HCEC 1CT (cell line): ENCODE results near the gene AGPAT3.
"Not testable (repeated sequence)": the region's sequence is repeated elsewhere in the genome, so short reads cannot be mapped to it uniquely, and the experiment has no call there.

Experiments
- DNase-seq: peaks from one replicate; pipeline ENCODE4 v3.0.0-alpha.2; 2017

Gene AGPAT3

GRCh38 chr21:43834146-43834905 lies 30.7 kb upstream of the AGPAT3 start:
- DNase-seq: no peak

- DNase-seq: no peak
Measured at GRCh38 chr21:43835050-43835449, 30.0 kb upstream of the AGPAT3 start.

GRCh38 chr21:43835861-43836260 lies 29.2 kb upstream of the AGPAT3 start:
- DNase-seq: no peak

DNA sequence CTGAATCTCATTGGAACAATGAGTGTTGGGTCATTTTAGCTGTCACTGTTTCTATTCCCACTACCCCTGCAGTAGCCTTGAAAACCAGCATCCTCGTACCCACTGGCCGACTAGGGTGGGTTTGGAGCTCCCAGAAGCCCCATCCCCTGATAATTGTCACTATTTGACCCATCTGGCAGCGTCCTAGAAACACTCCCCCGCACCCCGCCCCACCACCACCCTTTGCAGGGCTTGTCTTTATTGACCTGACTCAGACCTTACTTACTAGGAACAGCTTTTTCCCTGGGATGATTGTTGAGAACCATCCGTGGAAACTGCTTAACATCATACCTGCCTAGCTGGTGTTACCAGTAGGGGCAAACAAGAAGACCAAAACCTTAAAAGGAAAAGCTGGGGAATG lies 28.4 kb upstream of the AGPAT3 start:
- DNase-seq: no peak

DNA sequence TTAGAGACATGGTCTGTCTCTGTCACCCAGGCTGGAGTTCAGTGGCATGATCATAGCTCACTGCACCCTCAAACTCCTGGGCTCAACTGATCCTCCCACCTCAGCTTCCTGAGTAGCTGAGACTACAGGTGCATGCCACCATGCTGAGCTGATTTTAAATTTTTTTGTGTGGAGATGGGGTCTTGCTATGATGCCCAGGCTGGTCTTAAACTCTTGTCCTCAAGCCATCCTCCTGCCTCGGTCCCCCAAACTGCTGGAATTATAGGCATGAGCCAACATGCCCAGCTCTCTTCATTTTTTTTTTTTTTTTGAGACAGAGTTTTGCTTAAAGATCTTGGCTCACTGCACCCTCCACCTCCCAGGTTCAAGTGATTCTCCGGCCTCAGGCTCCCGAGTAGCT lies 24.8 kb upstream of the AGPAT3 start:
- DNase-seq: no peak

DNA sequence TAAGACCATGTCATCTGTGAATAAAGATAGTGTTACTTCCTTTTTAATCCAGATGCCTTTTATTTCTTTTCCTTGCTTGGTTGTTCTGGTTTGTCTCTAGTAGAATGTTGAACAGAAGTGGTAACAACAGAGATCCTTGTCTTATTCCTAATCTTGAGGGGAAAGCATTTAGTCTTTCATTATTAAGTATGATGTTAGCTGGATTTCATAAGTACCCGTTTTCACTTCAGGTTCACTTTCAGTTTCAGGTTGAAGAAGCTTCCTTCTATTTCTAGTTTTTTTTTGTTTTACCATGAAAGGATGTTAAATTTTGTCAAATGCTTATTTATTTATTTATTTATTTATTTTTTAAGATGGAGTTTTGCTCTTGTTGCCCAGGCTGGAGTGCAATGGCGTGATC lies 22.3 kb upstream of the AGPAT3 start:
- no peak for DNase-seq

DNA sequence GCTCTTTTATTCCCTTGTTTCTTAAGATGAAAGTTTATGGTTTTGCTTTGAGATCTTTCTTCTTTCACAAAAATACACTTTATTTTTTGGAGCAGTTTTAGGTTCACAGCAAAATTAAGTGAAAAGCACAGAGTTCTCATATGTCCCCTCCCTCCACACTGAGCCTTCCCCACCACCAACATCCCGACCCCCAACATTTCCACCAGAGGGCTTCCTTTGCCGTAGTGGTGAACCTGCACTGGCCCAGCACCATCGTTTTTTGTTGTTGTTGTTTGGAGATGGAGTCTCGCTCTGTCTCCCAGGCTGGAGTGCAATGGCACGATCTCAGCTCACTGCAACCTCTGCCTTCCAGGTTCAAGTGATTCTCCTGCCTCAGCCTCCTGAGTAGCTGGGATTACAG lies 20.1 kb upstream of the AGPAT3 start:
- DNase-seq: not testable (repeated sequence)

- no peak for DNase-seq
Measured at GRCh38 chr21:43845386-43845785, 19.6 kb upstream of the AGPAT3 start.

DNA sequence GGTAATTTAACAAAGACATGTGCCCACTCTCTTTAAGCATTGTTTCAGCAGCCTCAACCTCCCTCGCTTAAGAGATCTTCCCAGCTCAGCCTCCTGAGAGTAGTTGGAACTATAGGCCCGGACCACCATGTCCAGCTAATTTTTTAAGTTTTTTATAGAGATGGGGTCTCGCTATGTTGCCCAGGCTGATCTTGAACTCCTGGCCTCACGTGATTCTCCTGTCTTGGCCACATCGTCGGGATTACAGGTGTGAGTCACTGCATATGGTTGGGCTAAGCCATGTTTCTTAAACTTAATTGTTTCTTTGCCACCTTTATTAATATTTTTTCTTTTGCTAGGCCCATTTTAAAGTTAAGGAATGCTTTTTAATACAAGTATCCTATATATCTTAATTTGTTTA lies 18.6 kb upstream of the AGPAT3 start:
- no peak for DNase-seq

DNA sequence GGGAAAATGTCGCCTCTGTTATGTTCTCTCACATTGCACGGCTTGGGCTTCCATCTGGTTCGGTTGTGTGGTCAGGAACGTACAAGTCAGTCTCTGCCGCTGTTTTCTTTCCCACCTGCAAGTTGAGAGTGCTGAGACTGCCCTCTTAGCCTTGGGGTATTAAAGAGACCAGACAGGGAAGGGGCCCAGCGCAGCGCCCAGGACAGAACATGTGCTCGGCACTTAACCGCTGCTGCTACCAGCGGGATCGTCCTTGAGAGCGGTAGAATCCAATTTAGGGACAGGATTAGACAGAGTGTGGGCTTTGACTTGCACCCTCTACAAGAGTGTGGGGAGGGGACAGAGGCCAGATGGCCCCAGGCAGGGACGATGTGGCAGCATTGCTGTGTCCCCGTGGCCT lies 17.7 kb upstream of the AGPAT3 start:
- DNase-seq: no peak

- no peak for DNase-seq
Measured at GRCh38 chr21:43848771-43849170, 16.3 kb upstream of the AGPAT3 start.

GRCh38 chr21:43849532-43850299 lies 15.3 kb upstream of the AGPAT3 start:
- no peak for DNase-seq

DNA sequence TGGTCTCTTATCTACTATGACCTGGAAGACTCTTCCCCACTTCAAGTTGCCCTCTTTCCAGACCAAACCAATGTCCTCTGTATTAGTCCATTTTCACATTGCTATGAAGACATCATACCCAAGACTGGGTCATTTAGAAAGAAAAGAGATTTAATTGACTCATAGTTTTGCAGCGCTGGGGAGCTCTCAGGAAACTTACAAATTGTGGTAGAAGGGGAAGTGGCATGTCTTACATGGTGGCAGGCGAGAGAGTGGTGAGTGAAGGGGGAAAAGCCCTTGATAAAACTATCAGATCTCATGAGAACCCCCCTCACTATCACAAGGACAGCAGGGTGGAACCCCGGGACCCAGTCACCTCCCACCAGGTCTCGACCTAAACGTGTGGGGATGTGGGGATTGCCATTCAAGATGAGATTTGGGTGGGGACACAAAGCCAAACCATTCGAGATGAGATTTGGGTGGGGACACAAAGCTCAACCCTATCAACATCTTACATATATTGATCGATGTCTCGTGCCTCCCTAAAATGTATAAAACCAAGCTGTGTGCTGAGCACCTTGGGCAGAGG lies 14.2 kb upstream of the AGPAT3 start:
- DNase-seq: no peak

GRCh38 chr21:43851593-43851992 lies 13.4 kb upstream of the AGPAT3 start:
- DNase-seq: no peak

DNA sequence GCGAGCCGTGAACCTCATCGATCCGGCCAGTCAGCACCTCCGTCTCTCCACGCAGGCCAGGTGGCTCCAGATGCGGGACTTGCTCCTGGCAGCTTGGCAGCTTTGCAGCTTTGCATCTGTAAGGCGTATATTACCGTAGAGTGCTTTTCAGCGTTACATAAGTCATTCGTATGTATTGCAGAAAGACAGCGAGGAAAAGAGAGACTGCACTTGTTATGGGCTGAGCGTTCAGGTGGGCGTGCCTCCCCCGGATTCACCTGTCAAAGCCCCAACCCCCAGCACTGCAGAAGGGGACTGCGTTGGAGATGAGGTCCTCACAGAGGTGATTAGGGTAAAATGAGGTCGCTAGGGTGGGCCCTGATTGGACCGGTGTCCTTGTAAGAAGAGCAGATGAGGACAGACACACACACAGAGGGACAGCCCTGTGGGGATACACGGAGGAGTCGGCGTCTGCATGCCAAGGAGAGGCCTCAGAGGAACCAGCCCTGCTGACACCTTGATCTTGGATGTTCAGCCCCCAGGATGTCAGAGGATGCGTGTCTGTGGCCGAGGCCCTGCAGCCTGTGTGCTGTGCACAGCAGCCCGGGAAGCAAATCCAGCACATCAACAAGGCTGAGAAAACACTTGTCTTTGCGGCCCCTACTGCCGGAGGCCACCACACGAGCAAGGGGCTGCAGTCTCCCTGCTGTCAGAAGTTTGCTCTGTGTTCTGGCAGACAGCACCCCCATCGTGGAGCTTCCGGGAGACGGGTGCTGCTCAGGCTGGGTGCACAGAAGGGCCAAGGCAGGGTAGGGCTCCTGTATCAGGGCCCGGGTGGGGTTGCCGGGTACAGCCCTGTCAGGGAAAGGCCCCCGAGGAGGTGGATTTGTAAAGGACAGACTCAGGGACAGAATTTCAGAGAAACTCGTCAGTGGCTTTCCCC lies 10.9 kb upstream of the AGPAT3 start:
- DNase-seq: no peak

GRCh38 chr21:43854773-43855633 lies 10.0 kb upstream of the AGPAT3 start:
- no peak for DNase-seq

DNA sequence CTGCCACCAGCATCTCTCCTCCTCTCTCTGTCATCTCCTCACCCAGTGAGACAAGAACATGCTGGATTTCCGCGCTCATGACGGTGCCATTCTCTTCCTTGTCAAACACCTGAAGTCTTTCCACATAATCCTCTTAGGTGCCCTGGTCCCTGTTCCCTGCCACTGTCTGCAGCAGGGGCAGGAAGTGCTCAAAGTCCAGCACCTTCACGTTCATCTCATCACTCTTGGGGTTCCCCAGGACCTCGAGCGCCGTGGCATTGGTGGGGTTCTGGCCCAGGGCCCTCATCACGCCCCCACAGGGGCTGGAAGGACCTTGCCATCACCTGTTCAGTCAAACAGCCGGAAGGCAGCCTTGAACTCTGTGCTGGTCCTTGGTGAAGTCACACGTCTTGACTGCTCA lies 9.1 kb upstream of the AGPAT3 start:
- DNase-seq: no peak

DNA sequence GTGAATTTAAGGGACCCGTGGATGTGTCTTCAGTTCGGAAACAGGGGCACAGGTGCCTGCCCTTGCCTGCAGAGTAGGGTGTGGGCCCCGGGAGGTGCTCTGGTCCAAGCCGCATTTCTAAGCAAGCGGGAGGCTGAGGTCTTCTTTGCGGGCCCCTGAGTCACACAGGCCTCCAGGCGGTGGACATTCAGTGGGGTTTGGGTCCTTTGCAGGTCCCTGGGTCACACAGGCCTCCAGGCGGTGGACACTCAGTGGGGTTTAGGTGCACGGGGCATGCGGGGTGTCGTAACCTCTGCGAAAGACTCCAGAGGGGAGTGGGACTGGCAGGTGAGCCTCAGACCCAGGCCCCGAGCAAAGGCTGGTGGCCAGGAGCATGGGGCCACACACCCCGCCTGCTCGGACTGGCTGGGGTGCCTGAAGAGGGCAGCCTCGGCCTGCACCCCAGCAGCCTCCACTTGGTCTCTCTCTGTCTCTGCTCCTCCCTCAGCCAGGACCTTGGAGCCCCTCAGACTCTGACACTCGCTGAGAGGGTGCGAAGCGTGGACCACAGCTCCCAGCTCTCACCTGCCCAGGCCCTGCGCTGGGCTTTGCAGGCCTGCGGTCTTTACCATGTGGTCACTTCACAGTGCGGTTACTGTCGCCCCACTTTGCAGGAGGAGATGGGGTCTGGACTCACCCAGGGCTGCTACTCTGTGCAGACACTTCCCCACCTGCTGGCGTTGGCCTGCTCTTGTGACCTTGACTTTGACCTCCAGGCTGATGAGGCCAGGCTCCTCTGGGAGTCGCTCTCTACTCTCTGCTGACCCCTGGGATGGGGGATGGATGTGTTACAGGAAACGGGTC lies 6.0 kb upstream of the AGPAT3 start:
- DNase-seq: no peak

GRCh38 chr21:43859747-43860214 lies 5.2 kb upstream of the AGPAT3 start:
- no peak for DNase-seq

GRCh38 chr21:43861706-43862105 lies 3.3 kb upstream of the AGPAT3 start:
- DNase-seq: no peak
